ENCODE measurements around the gene MYBPC1.
"Not testable (repeated sequence)": the region's sequence is repeated elsewhere in the genome, so short reads cannot be mapped to it uniquely, and the experiment has no call there.

DNA sequence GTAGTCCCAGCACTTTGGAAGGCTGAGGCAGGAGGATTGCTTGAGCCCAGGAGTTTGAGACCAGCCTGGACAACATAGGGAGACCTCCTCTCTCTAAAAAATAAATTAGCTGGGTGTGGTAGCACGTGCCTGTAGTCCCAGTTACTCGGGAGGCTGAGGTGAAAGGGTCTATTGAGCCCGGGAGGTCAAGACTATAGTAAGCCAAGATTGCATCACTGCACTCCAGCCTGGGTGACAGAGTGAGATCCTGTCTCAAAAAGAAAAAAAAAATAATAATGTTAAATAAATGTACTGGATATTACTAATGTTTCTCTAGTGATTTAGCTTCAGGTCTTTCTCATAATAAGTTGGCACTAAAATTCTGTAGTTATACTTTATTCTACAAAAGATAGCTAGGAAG, 81.7 kb downstream of the MYBPC1 start:
- TF ChIP-seq EZH2 (IDR thresholded peaks at IDR 0.05; ENCODE audit: low read depth, unreplicated experiment); EZH2phosphoT487 (IDR thresholded peaks at IDR 0.05; ENCODE audit: unreplicated experiment); POLR2AphosphoS5 (IDR thresholded peaks at IDR 0.05; ENCODE audit: low read depth): not testable (repeated sequence)
- TF ChIP-seq, protein P1, sequence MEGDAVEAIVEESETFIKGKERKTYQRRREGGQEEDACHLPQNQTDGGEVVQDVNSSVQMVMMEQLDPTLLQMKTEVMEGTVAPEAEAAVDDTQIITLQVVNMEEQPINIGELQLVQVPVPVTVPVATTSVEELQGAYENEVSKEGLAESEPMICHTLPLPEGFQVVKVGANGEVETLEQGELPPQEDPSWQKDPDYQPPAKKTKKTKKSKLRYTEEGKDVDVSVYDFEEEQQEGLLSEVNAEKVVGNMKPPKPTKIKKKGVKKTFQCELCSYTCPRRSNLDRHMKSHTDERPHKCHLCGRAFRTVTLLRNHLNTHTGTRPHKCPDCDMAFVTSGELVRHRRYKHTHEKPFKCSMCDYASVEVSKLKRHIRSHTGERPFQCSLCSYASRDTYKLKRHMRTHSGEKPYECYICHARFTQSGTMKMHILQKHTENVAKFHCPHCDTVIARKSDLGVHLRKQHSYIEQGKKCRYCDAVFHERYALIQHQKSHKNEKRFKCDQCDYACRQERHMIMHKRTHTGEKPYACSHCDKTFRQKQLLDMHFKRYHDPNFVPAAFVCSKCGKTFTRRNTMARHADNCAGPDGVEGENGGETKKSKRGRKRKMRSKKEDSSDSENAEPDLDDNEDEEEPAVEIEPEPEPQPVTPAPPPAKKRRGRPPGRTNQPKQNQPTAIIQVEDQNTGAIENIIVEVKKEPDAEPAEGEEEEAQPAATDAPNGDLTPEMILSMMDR (conservative IDR thresholded peaks at IDR 0.05; ENCODE audit: low read depth in 2 of 2): not testable (repeated sequence)
- TF ChIP-seq, protein P2, sequence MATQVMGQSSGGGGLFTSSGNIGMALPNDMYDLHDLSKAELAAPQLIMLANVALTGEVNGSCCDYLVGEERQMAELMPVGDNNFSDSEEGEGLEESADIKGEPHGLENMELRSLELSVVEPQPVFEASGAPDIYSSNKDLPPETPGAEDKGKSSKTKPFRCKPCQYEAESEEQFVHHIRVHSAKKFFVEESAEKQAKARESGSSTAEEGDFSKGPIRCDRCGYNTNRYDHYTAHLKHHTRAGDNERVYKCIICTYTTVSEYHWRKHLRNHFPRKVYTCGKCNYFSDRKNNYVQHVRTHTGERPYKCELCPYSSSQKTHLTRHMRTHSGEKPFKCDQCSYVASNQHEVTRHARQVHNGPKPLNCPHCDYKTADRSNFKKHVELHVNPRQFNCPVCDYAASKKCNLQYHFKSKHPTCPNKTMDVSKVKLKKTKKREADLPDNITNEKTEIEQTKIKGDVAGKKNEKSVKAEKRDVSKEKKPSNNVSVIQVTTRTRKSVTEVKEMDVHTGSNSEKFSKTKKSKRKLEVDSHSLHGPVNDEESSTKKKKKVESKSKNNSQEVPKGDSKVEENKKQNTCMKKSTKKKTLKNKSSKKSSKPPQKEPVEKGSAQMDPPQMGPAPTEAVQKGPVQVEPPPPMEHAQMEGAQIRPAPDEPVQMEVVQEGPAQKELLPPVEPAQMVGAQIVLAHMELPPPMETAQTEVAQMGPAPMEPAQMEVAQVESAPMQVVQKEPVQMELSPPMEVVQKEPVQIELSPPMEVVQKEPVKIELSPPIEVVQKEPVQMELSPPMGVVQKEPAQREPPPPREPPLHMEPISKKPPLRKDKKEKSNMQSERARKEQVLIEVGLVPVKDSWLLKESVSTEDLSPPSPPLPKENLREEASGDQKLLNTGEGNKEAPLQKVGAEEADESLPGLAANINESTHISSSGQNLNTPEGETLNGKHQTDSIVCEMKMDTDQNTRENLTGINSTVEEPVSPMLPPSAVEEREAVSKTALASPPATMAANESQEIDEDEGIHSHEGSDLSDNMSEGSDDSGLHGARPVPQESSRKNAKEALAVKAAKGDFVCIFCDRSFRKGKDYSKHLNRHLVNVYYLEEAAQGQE (IDR thresholded peaks at IDR 0.05; ENCODE audit: unreplicated experiment): not testable (repeated sequence)

Measured in GM23338 (cell line).